Measurements from ENCODE around the gene TBCK. TPM values are rescaled to one million over a fixed set of nuclear protein-coding genes. Genes with fewer than 3 reads are reported as not detected.
"Not testable (repeated sequence)": the region's sequence is repeated elsewhere in the genome, so short reads cannot be mapped to it uniquely, and the experiment has no call there.

The TBCK gene
- polyA plus RNA-seq, 6 donors from 2014 or later, result 11.3 to 34.9 (median 22.2) TPM

- ATAC-seq (ENCODE audit: low read depth in 2 of 2); H3K27ac Mint-ChIP-seq; H3K27me3 Mint-ChIP-seq; H3K9me3 Mint-ChIP-seq; H3K4me3 Mint-ChIP-seq; H3K4me1 Mint-ChIP-seq; DNase-seq: not testable (repeated sequence)
- H3K36me3 Mint-ChIP-seq, result peaks cover 0 to 17% of the 10 kb centered on the region in 2 donors
Measured at GRCh38 chr4:106213291-106213690, 102.7 kb downstream of the TBCK start.

GRCh38 chr4:106210021-106210420, 106.0 kb downstream of the TBCK start:
- Mint-ChIP-seq H3K27me3 (no peaks in the 10 kb centered on the region), H3K4me3 (no peak overlapping the region), H3K27ac (no peak overlapping the region), H3K36me3 (peaks cover 0 to 26% of the 10 kb centered on the region in 2 donors), H3K9me3 (no peaks in the 10 kb centered on the region), H3K4me1 (no peaks in the 10 kb centered on the region)
- ATAC-seq (ENCODE audit: low read depth in 2 of 2) (no peak), DNase-seq (no peak)

- Mint-ChIP-seq H3K4me3 (no peak overlapping the region), H3K27ac (no peak overlapping the region), H3K36me3 (peaks cover 0 to 26% of the 10 kb centered on the region in 2 donors), H3K27me3 (no peaks in the 10 kb centered on the region), H3K9me3 (no peaks in the 10 kb centered on the region), H3K4me1 (no peaks in the 10 kb centered on the region)
- ATAC-seq (ENCODE audit: low read depth in 2 of 2), result no peak
- no peak for DNase-seq
Measured at GRCh38 chr4:106208481-106209460, 107.2 kb downstream of the TBCK start.

- DNase-seq (no peak), ATAC-seq (ENCODE audit: low read depth in 2 of 2) (no peak)
- Mint-ChIP-seq H3K9me3 (no peaks in the 10 kb centered on the region), H3K36me3 (peaks cover 0 to 10% of the 10 kb centered on the region in 2 donors), H3K4me3 (no peak overlapping the region), H3K27ac (no peak overlapping the region), H3K4me1 (peaks cover 0 to 5% (median 0%) of the 10 kb centered on the region in 3 donors), H3K27me3 (no peaks in the 10 kb centered on the region)
Measured at GRCh38 chr4:106201373-106201772, 114.6 kb downstream of the TBCK start.

GRCh38 chr4:106195435-106195950, 120.5 kb downstream of the TBCK start:
- no peak overlapping the region for H3K4me3 Mint-ChIP-seq
- no peak for ATAC-seq (ENCODE audit: low read depth in 2 of 2)
- peaks cover 19 to 23% of the 10 kb centered on the region in 2 donors for H3K36me3 Mint-ChIP-seq
- no peaks in the 10 kb centered on the region for H3K9me3 Mint-ChIP-seq
- H3K27ac Mint-ChIP-seq, result peak overlapping the region in 1 of 6 donors; percentile 18
- peaks cover 0 to 5% (median 0%) of the 10 kb centered on the region in 3 donors for H3K4me1 Mint-ChIP-seq
- H3K27me3 Mint-ChIP-seq, result no peaks in the 10 kb centered on the region
- no peak for DNase-seq

GRCh38 chr4:106194801-106195200, 121.2 kb downstream of the TBCK start:
- ATAC-seq (ENCODE audit: low read depth in 2 of 2) (no peak), DNase-seq (no peak)
- no peaks in the 10 kb centered on the region for H3K9me3 Mint-ChIP-seq
- no peak overlapping the region for H3K4me3 Mint-ChIP-seq
- H3K27ac Mint-ChIP-seq, result no peak overlapping the region
- H3K4me1 Mint-ChIP-seq, result peaks cover 0 to 5% (median 0%) of the 10 kb centered on the region in 3 donors
- H3K36me3 Mint-ChIP-seq, result peaks cover 20 to 25% of the 10 kb centered on the region in 2 donors
- no peaks in the 10 kb centered on the region for H3K27me3 Mint-ChIP-seq

- no peak overlapping the region for H3K4me3 Mint-ChIP-seq
- H3K27ac Mint-ChIP-seq, result no peak overlapping the region
- ATAC-seq (ENCODE audit: low read depth in 2 of 2) (no peak), DNase-seq (no peak)
- peaks cover 0 to 5% (median 0%) of the 10 kb centered on the region in 3 donors for H3K4me1 Mint-ChIP-seq
- no peaks in the 10 kb centered on the region for H3K9me3 Mint-ChIP-seq
- H3K36me3 Mint-ChIP-seq, result peaks cover 24 to 38% of the 10 kb centered on the region in 2 donors
- no peaks in the 10 kb centered on the region for H3K27me3 Mint-ChIP-seq
Measured at GRCh38 chr4:106192131-106192530, 123.9 kb downstream of the TBCK start.

- Mint-ChIP-seq H3K36me3 (peaks cover 50% of the 10 kb centered on the region in 2 donors), H3K27me3 (no peaks in the 10 kb centered on the region), H3K27ac (no peak overlapping the region), H3K4me3 (no peak overlapping the region), H3K4me1 (no peaks in the 10 kb centered on the region), H3K9me3 (peaks cover 0 to 12% (median 7%) of the 10 kb centered on the region in 7 donors)
- DNase-seq (no peak), ATAC-seq (ENCODE audit: low read depth in 2 of 2) (no peak)
Measured at GRCh38 chr4:106186201-106186600, 129.8 kb downstream of the TBCK start.

- peaks cover 38 to 40% of the 10 kb centered on the region in 2 donors for H3K36me3 Mint-ChIP-seq
- H3K9me3 Mint-ChIP-seq, result peaks cover 7 to 18% (median 9%) of the 10 kb centered on the region in 7 donors
- H3K27ac Mint-ChIP-seq, result no peak overlapping the region
- no peak for DNase-seq
- H3K4me1 Mint-ChIP-seq, result no peaks in the 10 kb centered on the region
- H3K27me3 Mint-ChIP-seq, result no peaks in the 10 kb centered on the region
- no peak for ATAC-seq (ENCODE audit: low read depth in 2 of 2)
- H3K4me3 Mint-ChIP-seq, result no peak overlapping the region
Measured at GRCh38 chr4:106183551-106183950, 132.5 kb downstream of the TBCK start.

- Mint-ChIP-seq H3K4me1 (peaks cover 0 to 5% (median 0%) of the 10 kb centered on the region in 3 donors), H3K27ac (no peak overlapping the region), H3K4me3 (no peak overlapping the region), H3K36me3 (peaks cover 0 to 13% of the 10 kb centered on the region in 2 donors), H3K9me3 (peaks cover 0 to 3% (median 0%) of the 10 kb centered on the region in 7 donors), H3K27me3 (no peaks in the 10 kb centered on the region)
- DNase-seq, result no peak
- no peak for ATAC-seq (ENCODE audit: low read depth in 2 of 2)
Measured at GRCh38 chr4:106172861-106173260, 143.1 kb downstream of the TBCK start.

GRCh38 chr4:106165351-106166010, 150.5 kb downstream of the TBCK start:
- Mint-ChIP-seq H3K4me1 (peaks cover 0 to 18% (median 4%) of the 10 kb centered on the region in 3 donors), H3K27ac (no peak overlapping the region), H3K36me3 (peaks cover 31 to 44% of the 10 kb centered on the region in 2 donors), H3K27me3 (no peaks in the 10 kb centered on the region), H3K9me3 (peaks cover 4 to 21% (median 7%) of the 10 kb centered on the region in 7 donors), H3K4me3 (no peak overlapping the region)
- DNase-seq (no peak), ATAC-seq (ENCODE audit: low read depth in 2 of 2) (no peak)

- DNase-seq (no peak), ATAC-seq (ENCODE audit: low read depth in 2 of 2) (no peak)
- Mint-ChIP-seq H3K4me1 (peaks cover 0 to 13% (median 4%) of the 10 kb centered on the region in 3 donors), H3K9me3 (peaks cover 4 to 21% (median 7%) of the 10 kb centered on the region in 7 donors), H3K27ac (no peak overlapping the region), H3K4me3 (no peak overlapping the region), H3K36me3 (peaks cover 49 to 57% of the 10 kb centered on the region in 2 donors), H3K27me3 (no peaks in the 10 kb centered on the region)
Measured at GRCh38 chr4:106162278-106162677, 153.7 kb downstream of the TBCK start.

GRCh38 chr4:106160560-106160959, 155.4 kb downstream of the TBCK start:
- no peak for ATAC-seq (ENCODE audit: low read depth in 2 of 2)
- no peak for DNase-seq
- no peak overlapping the region for H3K27ac Mint-ChIP-seq
- peaks cover 55 to 69% of the 10 kb centered on the region in 2 donors for H3K36me3 Mint-ChIP-seq
- H3K4me1 Mint-ChIP-seq, result peaks cover 0 to 13% (median 4%) of the 10 kb centered on the region in 3 donors
- no peaks in the 10 kb centered on the region for H3K27me3 Mint-ChIP-seq
- H3K9me3 Mint-ChIP-seq, result peaks cover 4 to 21% (median 7%) of the 10 kb centered on the region in 7 donors
- no peak overlapping the region for H3K4me3 Mint-ChIP-seq

Measured in naive B cell (primary cell).